UCSD-AML1 (cell line): ENCODE results near the gene TFAP2A.

Experiments
- DNase-seq: peaks from one replicate; lab custom pipeline; 2025; ENCODE audit not compliant: unreplicated experiment; lab: John Stamatoyannopoulos, UW

Gene TFAP2A

GRCh38 chr6:10413262-10413849 lies 1.5 kb downstream of the TFAP2A start:
- no peak for DNase-seq

DNA sequence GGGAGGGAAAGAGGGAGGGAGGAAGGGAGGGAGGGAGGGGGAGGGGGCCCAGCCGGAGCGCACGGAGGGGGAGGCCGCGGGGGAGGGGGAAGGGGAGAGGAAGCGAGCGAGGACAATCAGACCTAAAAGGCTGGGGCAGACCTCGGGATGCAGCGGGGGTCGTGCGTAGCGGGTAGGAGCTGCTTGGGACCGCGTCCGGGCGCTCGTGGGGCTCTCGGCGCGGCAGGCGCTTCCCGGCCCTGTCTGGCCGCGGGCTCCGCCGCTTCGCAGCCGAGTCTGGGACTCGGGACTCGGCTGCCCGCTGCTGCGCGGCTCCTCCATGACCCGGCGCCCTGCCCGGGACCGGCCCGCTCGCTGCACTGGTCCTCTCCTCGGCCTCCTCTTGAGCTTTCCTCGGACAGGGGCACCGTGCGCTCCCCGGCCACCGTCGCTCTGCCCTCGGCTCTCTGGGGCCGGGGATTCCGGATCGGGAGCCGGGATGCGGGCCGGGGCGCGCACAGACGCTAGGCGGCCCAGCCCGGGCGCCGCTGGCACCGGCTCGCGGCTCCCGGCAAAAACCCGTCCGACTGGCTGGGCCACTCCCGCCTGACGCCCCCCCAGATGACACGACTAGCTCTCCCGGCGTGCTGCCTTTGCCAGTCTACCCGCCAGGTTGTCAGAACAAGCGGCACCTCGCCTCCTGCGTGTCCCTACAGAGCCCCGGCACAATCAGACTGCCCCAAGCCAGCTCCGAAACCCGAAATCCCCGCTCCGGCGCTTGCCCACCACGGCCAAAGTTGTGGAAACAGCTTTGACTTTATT lies 2.2 kb downstream of the TFAP2A start:
- DNase-seq, result no peak

DNA sequence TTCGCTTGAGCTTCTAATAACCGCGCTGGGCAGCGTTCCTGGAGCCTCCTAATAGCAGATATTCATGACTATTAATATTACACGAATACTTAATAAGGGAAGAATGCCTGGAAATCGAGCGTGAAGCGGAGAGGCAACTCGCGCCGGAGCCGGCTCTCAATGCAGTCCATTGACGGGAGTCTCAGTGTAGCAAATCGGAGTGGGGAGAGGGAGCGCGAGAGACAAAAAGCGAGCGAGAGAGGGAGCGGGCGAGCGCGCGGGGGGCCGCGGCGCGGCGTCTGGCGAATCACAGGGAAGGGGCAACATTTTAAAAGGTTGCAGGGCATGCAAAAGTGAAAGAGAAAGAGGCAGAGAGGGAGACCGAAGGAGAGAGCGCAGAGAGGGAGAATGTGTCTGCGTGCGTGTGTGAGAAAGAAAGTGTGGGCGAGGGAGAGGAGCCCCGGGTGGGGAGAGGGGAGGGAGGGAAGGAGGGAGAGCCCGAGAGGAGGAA lies 2.9 kb downstream of the TFAP2A start:
- DNase-seq, result no peak

DNA sequence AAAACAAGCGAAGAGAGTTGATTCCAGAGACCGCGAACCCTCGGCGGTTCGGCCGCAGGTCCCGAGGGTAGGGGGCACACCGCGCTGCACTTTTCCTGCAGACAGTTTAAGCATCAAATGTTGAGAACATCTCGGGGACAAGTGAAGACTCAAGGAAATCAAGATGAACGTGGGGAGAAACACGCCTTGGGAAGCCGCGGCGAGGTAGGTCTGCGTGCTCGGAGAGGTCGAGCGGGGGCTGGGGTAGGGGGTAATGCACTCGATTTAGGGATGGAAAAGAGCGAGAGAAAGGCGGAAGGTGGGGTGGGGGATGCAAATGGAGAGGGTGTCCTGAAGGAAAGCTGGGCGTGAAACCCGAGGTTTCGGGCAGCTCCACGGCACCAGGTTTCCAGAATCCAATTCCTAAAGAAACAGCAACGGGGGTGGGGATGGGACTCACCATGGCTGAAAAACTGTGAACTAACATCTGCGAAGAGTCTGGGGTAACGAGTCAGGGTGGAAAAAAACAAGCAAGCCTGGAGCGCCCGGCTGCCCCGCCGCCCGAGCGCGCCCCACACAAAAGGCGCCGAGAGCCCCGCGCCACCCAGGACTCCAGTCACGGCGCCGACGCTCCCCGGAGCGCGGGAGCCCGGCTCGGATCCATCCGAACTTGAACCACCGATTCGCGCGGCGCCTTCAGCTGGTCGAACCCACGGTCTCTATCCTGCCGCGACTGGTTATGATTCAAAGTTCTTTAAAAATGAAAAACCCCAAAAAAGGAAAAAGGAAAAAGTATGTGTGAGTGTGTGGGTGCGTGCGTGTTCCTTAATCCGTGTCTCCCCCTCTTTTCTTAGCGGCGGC lies 3.5 kb downstream of the TFAP2A start:
- no peak for DNase-seq

- DNase-seq, result no peak
Measured at GRCh38 chr6:10410207-10411050, 4.4 kb downstream of the TFAP2A start.

- no peak for DNase-seq
Measured at GRCh38 chr6:10409731-10410206, 5.1 kb downstream of the TFAP2A start.

- DNase-seq, result no peak
Measured at GRCh38 chr6:10409233-10409721, 5.6 kb downstream of the TFAP2A start.

DNA sequence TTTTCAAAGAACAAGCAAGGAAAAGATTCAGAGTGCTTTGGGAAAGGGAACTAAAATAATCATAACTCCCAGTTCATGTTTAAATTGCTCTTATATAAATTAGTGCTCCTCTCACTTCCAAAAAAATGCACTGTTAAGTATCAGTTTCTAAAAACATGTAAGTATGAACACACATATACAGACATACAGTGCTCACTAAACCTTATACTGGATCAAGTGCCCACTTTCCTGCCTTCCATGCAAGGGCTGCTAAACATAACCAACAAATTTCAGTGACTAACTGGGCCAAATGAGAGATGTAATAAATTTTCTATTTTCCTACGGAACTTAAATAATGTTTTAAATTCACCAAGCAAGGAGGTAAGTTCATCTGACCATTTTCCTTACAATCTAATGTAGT lies 6.4 kb downstream of the TFAP2A start:
- no peak for DNase-seq

DNA sequence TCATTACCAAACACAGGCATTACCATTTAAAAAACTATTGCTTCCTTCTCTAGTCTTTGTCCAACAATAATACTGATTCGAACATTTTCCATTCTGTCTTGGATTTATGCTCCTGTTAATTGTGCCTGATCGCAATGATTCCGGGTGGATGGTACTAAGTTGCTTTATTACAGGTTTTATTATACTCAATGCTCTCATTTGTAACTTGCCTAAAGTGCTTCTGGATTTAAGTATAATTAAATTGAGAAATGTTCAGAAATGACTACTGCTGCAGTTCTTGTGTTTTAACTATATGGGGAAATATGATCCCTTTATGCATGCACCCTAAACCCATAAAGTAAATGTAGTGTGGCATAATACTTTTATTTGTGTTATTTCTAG lies 7.2 kb downstream of the TFAP2A start:
- DNase-seq, result no peak

DNA sequence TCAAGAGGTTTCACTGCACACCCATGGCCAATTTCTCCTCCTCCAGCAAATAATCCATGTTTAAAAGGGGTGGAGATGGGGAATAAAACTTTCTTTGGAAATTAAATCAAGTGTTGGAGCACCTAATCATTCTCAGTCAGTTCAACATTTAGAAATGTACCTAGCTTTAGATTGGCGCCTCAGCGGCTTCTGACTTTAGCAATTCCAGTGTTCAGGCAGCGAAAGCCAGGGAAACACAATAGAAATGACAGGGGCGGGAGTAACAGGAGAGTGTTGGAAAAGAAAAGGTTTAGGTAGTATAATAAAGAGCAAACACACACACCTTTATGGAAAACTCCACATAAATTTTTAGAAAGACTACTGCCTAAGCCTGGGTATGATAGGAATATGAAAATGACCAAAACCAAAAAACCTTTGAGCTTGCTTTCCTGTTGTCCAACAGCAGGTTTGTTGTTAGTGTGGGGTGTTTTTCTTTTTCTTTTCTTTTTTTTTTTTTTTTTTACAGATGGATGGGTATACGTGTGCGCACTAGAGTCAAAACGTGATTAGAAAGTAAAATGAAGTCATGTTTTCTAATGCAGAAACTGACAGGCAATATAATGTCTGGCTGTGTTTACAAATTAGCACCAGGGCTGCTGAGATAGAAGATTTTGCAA lies 7.7 kb downstream of the TFAP2A start:
- DNase-seq, result no peak

DNA sequence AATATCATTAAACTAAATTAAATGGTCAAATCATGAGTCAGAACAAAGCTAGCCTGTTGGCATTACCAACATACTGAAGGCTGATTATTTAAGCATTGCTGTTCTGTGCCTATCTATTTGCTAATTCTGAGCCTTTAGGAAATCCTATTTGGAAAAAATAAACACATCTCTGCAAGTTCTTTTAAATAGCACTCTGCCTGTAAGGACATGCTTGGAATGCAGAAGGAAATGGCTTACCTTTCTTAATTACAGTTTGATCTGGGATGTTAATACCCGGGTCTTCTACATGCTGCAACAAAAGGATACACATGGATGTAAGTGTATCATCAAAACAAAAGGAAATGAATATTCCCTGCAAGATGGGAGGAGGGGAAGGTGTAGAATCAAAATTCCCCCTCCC lies 8.3 kb downstream of the TFAP2A start:
- DNase-seq, result no peak

DNA sequence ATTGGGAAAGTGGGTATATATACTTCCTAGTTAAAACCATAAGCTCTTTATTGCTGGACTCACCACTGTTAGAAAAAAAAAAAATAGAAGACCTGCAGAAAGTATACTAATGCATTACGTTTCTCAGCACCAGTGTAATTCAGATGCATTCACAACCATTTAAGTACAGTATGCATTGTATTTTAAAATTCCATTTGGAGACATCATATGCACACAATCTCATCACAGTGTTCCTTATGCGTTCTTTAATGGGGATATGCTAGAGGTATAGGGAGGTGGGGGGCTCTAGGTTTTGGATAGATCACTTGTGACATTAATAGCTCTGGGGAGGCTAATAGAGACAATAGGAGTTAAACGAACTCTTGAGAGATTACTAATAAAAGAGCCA lies 9.4 kb downstream of the TFAP2A start:
- no peak for DNase-seq

DNA sequence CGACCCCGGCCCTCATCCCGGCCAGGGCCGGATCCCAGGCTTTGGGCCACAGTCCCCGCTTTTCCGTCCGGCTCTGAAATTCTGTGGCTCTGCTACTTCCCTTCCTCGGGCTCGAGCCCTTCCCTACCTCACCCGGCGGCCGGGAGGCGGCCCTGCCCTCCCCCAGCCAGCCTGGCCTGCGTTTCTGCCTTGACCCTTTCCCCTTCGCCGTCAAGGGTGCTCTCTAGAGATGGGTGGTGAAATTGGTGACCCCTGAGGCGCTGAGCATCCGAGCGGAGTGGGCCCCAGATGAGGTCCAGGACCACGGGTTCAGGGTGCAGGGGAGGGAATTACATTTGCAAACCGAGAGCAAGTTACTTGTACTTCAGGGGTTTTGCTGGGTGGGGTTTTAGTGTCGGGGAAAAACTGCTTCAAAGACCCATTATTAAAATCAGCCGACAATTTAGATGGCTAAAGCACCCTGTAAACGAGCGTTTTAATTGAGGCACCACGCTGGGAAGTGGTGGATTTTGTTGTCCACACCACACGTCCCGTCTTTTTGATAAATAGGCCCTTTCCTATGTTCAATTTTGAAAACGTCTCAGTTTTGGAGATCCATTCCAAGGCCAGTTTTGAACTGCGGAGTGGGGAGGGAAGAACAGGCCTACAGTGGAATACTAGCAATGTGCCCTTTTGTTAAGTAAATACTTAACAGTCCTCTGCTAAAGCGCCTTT lies 9.9 kb downstream of the TFAP2A start:
- no peak for DNase-seq

GRCh38 chr6:10404107-10404798 lies 10.6 kb downstream of the TFAP2A start:
- peak; percentile 94 for DNase-seq

DNA sequence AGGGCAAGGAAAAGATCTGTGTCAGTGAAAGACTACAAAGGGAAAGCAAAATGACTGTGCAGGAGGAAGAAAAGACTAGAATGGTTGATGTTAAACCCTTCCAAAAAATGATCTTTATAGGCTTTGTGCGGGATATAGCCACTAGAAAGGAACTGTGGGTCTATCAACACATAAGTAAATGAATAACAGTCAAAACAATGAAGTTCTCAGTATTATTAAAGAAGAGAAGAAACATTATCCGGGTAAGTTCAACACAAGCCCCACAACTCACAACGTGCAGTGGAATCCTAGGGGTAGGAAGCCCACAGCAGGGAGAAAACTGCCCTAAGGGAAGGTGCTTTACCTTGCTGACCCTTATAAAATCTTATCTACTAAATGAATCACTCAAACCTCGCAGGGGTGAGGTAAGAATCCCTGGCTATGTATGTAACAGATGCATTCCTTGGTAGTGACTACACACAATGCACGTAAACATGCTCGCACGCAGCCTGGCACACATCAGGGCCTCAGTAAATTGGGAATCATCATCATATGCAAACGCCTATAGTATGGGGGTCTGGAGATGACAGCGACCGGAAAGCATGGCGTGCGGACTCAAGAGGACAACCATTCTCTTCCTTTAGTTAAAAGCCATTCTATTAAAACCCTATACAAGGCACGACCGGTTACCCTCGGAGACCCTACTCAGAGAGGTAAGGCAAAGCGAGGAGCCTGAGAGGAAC lies 11.3 kb downstream of the TFAP2A start:
- no peak for DNase-seq

DNA sequence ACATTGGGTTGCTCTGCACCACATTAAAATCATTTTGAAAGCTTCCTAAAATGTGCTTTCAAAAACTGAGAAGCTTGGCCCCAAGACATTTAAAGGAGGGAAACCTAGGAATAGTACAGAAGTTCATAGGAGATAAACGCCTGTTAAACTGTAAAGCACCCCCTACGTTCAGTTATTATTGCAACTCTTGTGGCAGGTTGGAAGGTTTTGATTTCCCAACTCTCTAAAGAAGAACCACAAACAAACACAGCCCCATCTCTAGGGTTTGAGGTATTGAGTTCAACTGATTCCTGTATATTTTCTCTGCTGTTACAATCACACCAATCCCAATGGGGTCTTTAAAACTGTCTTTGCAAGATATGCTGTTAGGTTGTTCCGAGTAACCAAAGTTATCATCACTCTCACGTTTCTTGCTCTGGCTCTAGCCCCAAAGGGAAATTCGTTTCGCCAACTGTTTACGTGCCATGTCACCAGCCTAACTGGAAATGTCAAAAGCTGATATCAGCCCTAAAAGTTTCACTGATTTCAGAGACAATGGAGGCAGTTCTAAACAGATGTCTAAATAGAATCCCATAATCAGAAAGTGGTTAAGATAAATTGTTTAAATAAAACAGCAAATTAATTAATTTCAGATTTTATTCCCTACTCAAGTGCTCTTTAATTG lies 12.1 kb downstream of the TFAP2A start:
- DNase-seq, result no peak

- no peak for DNase-seq
Measured at GRCh38 chr6:10401632-10402223, 13.1 kb downstream of the TFAP2A start.
